ENCODE data around the gene EBF3.

DNA sequence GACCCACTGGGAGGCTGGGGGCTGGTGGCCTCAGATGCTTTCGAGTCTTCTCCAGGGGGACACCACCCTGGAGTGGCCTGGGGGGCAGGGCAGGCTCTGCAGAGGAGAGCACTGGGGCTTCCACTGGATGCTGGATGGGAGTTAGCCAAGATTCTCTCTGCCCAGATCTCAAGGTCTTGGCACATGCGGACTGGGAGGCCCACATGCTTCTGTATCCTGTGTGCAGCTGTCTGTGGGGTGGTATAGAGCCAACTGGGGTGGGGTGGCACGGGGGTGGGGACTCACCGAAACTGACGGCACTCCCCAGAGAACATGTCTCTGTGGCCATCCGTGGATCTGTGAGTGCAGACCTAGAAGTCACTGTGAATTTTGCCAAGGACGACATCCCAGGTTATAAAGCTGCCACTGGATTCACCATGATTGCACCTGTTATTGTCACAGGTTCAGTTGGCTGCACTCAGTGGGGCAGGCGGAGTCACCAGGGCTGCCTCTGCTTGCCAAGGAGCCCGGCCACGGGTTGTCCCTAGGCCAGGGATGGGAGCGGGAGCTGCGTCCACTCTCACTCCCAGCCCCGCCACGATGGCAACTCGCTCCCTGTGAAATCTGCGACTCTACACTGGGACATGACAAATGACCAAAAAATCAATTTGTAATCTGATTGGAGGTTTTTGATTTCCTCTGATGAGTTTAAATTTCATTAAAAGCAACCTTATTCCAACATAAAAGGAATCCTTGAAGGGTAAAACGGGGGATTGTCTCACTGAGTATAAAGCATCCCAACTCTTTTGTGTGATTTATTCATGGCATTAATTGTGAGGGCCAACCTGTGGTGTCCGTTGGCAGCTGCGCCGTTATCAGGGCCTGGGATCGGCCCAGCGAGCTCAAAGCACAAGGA is 131.3 kb downstream of the EBF3 start:
- TF ChIP-seq CTCF (IDR thresholded peaks at IDR 0.05 in 2 of 3, conservative IDR thresholded peaks at IDR 0.05 in 1 of 3; ENCODE audit: borderline replicate concordance in 1 of 3, insufficient read depth in 1 of 3, low read depth in 2 of 3, low read length in 2 of 3) (no peak), POLR2AphosphoS5 (IDR thresholded peaks at IDR 0.05; ENCODE audit: low read depth, low read length) (no peak), POLR2A (IDR thresholded peaks at IDR 0.05; ENCODE audit: borderline replicate concordance, extremely low read depth, insufficient read depth, insufficient read length) (no peak), EZH2 (IDR thresholded peaks at IDR 0.05) (no peak), JUND (IDR thresholded peaks at IDR 0.05) (no peak), ATF3 (IDR thresholded peaks at IDR 0.05) (no peak), ZNF274 (IDR thresholded peaks at IDR 0.05; ENCODE audit: low read depth, low read length) (no peak), EZH2phosphoT487 (IDR thresholded peaks at IDR 0.05; ENCODE audit: borderline replicate concordance) (no peak), CBX3 (IDR thresholded peaks at IDR 0.05; ENCODE audit: low read depth) (no peak), CEBPB (IDR thresholded peaks at IDR 0.05; ENCODE audit: low read depth) (no peak), TCF7L2 (IDR thresholded peaks at IDR 0.05; ENCODE audit: borderline replicate concordance, extremely low read depth, insufficient read depth, insufficient read length) (no peak)
- TF ChIP-seq, protein P1, sequence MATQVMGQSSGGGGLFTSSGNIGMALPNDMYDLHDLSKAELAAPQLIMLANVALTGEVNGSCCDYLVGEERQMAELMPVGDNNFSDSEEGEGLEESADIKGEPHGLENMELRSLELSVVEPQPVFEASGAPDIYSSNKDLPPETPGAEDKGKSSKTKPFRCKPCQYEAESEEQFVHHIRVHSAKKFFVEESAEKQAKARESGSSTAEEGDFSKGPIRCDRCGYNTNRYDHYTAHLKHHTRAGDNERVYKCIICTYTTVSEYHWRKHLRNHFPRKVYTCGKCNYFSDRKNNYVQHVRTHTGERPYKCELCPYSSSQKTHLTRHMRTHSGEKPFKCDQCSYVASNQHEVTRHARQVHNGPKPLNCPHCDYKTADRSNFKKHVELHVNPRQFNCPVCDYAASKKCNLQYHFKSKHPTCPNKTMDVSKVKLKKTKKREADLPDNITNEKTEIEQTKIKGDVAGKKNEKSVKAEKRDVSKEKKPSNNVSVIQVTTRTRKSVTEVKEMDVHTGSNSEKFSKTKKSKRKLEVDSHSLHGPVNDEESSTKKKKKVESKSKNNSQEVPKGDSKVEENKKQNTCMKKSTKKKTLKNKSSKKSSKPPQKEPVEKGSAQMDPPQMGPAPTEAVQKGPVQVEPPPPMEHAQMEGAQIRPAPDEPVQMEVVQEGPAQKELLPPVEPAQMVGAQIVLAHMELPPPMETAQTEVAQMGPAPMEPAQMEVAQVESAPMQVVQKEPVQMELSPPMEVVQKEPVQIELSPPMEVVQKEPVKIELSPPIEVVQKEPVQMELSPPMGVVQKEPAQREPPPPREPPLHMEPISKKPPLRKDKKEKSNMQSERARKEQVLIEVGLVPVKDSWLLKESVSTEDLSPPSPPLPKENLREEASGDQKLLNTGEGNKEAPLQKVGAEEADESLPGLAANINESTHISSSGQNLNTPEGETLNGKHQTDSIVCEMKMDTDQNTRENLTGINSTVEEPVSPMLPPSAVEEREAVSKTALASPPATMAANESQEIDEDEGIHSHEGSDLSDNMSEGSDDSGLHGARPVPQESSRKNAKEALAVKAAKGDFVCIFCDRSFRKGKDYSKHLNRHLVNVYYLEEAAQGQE (IDR thresholded peaks at IDR 0.05; ENCODE audit: low read depth): no peak

Measured in HCT116 (cell line).